ENCODE results near the gene SLC10A3.

SLC10A3 gene

DNA sequence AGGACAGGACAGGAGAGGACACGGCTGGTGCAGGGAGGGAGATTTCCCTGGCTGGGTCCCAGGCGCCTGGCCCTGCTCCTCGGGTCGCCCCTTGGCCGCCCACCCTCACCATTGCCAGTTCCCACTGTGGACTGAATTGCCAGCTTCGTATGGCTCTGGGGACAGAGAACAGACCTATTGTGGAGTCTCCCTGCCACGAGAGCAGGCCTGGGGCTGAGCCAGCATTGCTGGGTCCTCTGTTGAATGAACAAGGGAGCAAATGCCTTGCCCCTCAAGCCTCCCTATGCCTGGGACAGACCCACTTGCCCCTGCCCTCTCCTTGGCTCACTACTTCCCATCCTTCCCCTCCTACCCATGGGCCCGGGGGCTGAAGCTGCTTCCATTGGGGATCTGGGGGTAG lies 28.0 kb downstream of the SLC10A3 start:
- DNase-seq (ENCODE audit: low read depth), result no peak

- no peak for DNase-seq (ENCODE audit: low read depth)
Observed at GRCh38 chrX:154460326-154460725, 30.1 kb downstream of the SLC10A3 start.

GRCh38 chrX:154459832-154460231 lies 30.6 kb downstream of the SLC10A3 start:
- DNase-seq (ENCODE audit: low read depth), result no peak

GRCh38 chrX:154458954-154459778 lies 31.3 kb downstream of the SLC10A3 start:
- no peak for DNase-seq (ENCODE audit: low read depth)

GRCh38 chrX:154458116-154458953 lies 32.1 kb downstream of the SLC10A3 start, which contains the start of gene PLXNA3:
TSS of gene PLXNA3 (plus strand) at chrX:154458281. CDS start at chrX:154460184, 1,903 bp downstream.
- no peak for DNase-seq (ENCODE audit: low read depth)

GRCh38 chrX:154457491-154458115 lies 32.8 kb downstream of the SLC10A3 start:
- no peak for DNase-seq (ENCODE audit: low read depth)

GRCh38 chrX:154452823-154453222 lies 37.6 kb downstream of the SLC10A3 start:
- DNase-seq (ENCODE audit: low read depth), result no peak

GRCh38 chrX:154450312-154450711 lies 40.1 kb downstream of the SLC10A3 start:
- no peak for DNase-seq (ENCODE audit: low read depth)

GRCh38 chrX:154449618-154450017 lies 40.8 kb downstream of the SLC10A3 start:
- no peak for DNase-seq (ENCODE audit: low read depth)

GRCh38 chrX:154448484-154448883 lies 41.9 kb downstream of the SLC10A3 start:
- DNase-seq (ENCODE audit: low read depth), result no peak

GRCh38 chrX:154446430-154446829 lies 44.0 kb downstream of the SLC10A3 start:
- no peak for DNase-seq (ENCODE audit: low read depth)

DNA sequence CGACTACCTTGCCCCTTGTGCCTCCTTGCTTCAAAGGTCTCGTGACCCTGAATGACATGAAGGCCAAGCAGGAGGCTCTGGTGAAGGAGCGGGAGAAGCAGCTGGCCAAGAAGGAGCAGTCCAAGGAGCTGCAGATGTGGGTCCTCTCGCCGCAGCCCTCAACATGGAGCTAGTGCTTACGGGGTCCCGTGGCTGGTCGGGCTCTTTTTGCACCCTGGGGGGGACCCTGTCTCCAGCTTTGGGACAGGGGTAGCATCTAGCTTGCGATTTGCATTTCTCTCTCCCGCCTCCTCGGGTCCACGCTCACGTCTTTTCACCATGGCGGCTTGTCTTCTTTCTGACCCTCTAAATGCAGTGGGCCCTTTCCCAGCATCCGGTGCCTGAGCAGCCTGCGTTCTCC lies 44.7 kb downstream of the SLC10A3 start:
- no peak for DNase-seq (ENCODE audit: low read depth)

GRCh38 chrX:154444755-154445246 lies 45.6 kb downstream of the SLC10A3 start:
- DNase-seq (ENCODE audit: low read depth), result no peak

DNA sequence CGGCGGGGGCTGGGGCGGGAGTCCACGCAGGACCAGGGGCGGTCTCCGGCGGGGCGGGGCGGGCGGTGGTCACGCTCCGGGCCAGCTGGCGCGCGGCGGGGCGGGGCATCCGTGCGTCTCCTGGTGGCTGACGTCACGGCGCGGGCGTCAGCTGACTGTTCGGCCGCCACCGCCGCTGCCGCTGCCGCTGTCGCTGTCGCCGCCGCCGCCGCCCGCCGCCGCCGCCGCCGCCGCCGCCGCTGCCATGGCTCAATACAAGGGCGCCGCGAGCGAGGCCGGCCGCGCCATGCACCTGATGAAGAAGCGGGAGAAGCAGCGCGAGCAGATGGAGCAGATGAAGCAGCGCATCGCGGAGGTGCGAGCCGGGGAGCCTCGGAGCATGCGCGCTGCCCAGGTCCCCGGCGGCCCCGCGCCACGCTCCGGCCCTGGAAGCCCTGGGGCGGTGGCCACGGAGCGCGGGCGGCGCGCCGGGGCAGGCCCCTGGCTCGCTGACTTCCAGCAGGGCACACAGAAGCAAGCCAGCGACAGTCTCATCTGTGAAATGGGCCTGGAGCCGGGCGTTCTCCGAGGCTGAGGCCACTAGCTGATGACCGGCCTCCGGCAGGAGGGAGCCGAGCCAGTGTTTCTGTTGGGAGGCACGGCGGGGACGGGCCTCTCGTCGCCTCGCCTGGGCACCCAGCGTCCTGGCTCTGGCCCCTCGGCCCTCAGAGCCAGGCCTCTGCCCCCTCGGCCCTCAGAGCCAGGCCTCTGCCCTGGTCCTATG lies 46.3 kb downstream of the SLC10A3 start, which contains the start of gene FAM50A:
Gene FAM50A (plus strand): TSS at position 150 of the 763 bp plus-strand sequence. CDS start 95 bp downstream, at position 245.
- DNase-seq (ENCODE audit: low read depth), result no peak

GRCh38 chrX:154443479-154443910 lies 46.9 kb downstream of the SLC10A3 start:
- no peak for DNase-seq (ENCODE audit: low read depth)

DNA sequence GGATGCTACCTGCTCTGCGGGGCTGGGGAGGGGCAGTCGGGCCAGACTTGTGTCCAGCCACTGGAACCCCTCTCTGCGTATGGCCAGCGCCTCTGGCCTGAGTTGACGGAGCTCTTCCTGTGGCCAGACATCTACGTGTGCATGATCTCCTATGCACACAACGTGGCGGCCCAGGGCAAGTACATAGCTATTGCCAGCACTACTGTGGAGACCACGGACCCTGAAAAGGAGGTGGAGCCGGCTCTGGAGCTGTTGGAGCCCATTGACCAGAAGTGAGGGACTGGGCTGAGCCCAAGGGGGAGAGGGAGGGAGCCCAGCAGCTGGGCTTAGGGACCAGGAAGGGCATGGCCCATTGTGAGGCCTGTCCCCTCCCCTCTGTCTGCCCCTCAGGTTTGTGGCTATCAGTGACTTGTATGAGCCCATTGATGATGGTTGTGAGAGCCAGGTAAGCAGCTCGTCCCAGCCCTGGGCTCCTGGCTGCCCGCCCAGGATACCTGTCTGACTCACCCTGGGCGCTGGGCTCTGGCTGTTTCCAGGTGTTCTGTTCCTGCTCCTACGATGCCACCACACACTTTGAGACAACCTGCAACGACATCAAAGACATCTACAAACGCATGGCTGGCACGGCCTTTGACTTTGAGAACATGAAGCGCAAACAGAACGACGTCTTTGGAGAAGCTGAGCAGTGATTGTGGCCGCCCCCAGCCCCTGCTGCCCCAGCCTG lies 48.3 kb downstream of the SLC10A3 start:
- DNase-seq (ENCODE audit: low read depth), result no peak

DNA sequence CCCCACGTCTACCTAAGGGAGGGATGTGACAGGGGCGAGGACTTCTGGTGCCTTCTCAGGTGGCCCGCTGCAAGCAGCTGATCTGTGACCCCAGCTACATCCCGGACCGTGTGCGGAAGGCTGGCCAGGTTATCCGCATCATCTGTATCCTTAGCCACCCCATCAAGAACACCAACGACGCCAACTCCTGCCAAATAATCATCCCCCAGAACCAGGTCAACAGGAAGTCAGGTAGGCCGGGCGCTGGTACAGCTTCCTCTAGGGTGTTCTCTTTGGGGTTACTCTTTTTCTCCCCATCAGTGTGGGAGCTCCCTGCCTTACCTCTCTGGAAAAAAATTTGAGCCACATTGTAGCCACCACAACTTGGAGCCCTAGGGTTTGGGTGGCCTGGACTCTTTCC lies 48.9 kb downstream of the SLC10A3 start:
- DNase-seq (ENCODE audit: low read depth), result no peak

- DNase-seq (ENCODE audit: low read depth), result no peak
Observed at GRCh38 chrX:154440623-154441357, 49.6 kb downstream of the SLC10A3 start.

GRCh38 chrX:154439841-154440240 lies 50.6 kb downstream of the SLC10A3 start:
- DNase-seq (ENCODE audit: low read depth), result no peak
